NCI-H1436 treated with DMSO at 0.1 percent for 48 hours (cell line): ENCODE results near the gene EFCAB13.
"Not testable (repeated sequence)": the region's sequence is repeated elsewhere in the genome, so short reads cannot be mapped to it uniquely, and the experiment has no call there.

Experiments
- DNase-seq: peaks from one replicate; lab custom pipeline; 2025; lab: John Stamatoyannopoulos, UW

Gene EFCAB13

GRCh38 chr17:47325176-47325575 is 1.4 kb downstream of the EFCAB13 start:
- no peak for DNase-seq

- no peak for DNase-seq
Observed at GRCh38 chr17:47330548-47330947, 6.8 kb downstream of the EFCAB13 start.

GRCh38 chr17:47332287-47332686 is 8.5 kb downstream of the EFCAB13 start:
- DNase-seq, result no peak

GRCh38 chr17:47335101-47335936 is 11.6 kb downstream of the EFCAB13 start:
- no peak for DNase-seq

GRCh38 chr17:47338026-47338425 is 14.3 kb downstream of the EFCAB13 start:
- DNase-seq, result no peak

GRCh38 chr17:47352848-47353247 is 29.1 kb downstream of the EFCAB13 start:
- DNase-seq, result no peak

- DNase-seq, result no peak
Observed at GRCh38 chr17:47358652-47359051, 34.9 kb downstream of the EFCAB13 start.

GRCh38 chr17:47363171-47363570 is 39.4 kb downstream of the EFCAB13 start:
- no peak for DNase-seq

GRCh38 chr17:47367257-47367656 is 43.5 kb downstream of the EFCAB13 start:
- no peak for DNase-seq

GRCh38 chr17:47368262-47368661 is 44.5 kb downstream of the EFCAB13 start:
- DNase-seq, result no peak

- not testable (repeated sequence) for DNase-seq
Observed at GRCh38 chr17:47370899-47371298, 47.1 kb downstream of the EFCAB13 start.

- DNase-seq, result no peak
Observed at GRCh38 chr17:47373002-47373401, 49.2 kb downstream of the EFCAB13 start.

- no peak for DNase-seq
Observed at GRCh38 chr17:47376247-47376646, 52.5 kb downstream of the EFCAB13 start.

- no peak for DNase-seq
Observed at GRCh38 chr17:47388825-47389224, 65.1 kb downstream of the EFCAB13 start.

GRCh38 chr17:47397532-47398128 is 73.9 kb downstream of the EFCAB13 start:
- not testable (repeated sequence) for DNase-seq

GRCh38 chr17:47400333-47400732 is 76.6 kb downstream of the EFCAB13 start:
- no peak for DNase-seq

GRCh38 chr17:47401100-47401499 is 77.3 kb downstream of the EFCAB13 start:
- DNase-seq, result no peak

- DNase-seq, result no peak
Observed at GRCh38 chr17:47404006-47404405, 80.3 kb downstream of the EFCAB13 start.

GRCh38 chr17:47404875-47405274 is 81.1 kb downstream of the EFCAB13 start:
- DNase-seq, result no peak

- no peak for DNase-seq
Observed at GRCh38 chr17:47413872-47414271, 90.1 kb downstream of the EFCAB13 start.

GRCh38 chr17:47414612-47415011 is 90.9 kb downstream of the EFCAB13 start:
- no peak for DNase-seq

- no peak for DNase-seq
Observed at GRCh38 chr17:47423406-47424295, 99.9 kb downstream of the EFCAB13 start.

- not testable (repeated sequence) for DNase-seq
Observed at GRCh38 chr17:47425233-47425632, 101.5 kb downstream of the EFCAB13 start.
